Measurements from ENCODE around the gene RBM6.

DNA sequence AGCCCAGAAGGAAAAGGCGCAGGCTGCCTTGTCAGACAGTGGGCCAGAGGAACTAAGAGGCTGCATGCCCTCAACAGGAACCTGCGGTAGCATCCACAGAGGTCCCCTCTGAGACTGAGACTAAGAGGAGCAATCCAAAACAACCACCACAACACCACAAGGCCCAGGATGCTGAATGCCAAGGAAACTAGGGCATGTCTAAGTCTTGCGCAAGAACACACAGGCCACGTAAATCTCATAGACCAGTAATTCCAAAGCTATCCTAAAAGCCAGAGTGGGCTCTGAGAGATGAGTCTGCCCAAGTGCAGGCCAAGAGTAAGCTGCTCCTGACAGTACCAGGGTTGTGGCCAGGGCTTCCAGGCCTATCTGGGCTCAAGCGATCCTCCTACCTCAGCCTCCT is 23.3 kb upstream of the RBM6 start:
- no peak for TF ChIP-seq POLR2A (conservative IDR thresholded peaks at IDR 0.05)
- no peak for TF ChIP-seq TGIF2 (CRISPR knock-in tag; IDR thresholded peaks at IDR 0.05)
- TF ChIP-seq, protein P1, sequence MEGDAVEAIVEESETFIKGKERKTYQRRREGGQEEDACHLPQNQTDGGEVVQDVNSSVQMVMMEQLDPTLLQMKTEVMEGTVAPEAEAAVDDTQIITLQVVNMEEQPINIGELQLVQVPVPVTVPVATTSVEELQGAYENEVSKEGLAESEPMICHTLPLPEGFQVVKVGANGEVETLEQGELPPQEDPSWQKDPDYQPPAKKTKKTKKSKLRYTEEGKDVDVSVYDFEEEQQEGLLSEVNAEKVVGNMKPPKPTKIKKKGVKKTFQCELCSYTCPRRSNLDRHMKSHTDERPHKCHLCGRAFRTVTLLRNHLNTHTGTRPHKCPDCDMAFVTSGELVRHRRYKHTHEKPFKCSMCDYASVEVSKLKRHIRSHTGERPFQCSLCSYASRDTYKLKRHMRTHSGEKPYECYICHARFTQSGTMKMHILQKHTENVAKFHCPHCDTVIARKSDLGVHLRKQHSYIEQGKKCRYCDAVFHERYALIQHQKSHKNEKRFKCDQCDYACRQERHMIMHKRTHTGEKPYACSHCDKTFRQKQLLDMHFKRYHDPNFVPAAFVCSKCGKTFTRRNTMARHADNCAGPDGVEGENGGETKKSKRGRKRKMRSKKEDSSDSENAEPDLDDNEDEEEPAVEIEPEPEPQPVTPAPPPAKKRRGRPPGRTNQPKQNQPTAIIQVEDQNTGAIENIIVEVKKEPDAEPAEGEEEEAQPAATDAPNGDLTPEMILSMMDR (IDR thresholded peaks at IDR 0.05 in 2 of 3, conservative IDR thresholded peaks at IDR 0.05 in 1 of 3; ENCODE audit: insufficient read depth in 2 of 3, low read depth in 1 of 3, low read length in 3 of 3) = no peak
- TF ChIP-seq, protein P2, sequence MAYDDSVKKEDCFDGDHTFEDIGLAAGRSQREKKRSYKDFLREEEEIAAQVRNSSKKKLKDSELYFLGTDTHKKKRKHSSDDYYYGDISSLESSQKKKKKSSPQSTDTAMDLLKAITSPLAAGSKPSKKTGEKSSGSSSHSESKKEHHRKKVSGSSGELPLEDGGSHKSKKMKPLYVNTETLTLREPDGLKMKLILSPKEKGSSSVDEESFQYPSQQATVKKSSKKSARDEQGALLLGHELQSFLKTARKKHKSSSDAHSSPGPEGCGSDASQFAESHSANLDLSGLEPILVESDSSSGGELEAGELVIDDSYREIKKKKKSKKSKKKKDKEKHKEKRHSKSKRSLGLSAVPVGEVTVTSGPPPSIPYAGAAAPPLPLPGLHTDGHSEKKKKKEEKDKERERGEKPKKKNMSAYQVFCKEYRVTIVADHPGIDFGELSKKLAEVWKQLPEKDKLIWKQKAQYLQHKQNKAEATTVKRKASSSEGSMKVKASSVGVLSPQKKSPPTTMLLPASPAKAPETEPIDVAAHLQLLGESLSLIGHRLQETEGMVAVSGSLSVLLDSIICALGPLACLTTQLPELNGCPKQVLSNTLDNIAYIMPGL (CRISPR knock-in tag; IDR thresholded peaks at IDR 0.05) = no peak
- TF ChIP-seq RNF2 (IDR thresholded peaks at IDR 0.05) = no peak
- TF ChIP-seq, protein P3, sequence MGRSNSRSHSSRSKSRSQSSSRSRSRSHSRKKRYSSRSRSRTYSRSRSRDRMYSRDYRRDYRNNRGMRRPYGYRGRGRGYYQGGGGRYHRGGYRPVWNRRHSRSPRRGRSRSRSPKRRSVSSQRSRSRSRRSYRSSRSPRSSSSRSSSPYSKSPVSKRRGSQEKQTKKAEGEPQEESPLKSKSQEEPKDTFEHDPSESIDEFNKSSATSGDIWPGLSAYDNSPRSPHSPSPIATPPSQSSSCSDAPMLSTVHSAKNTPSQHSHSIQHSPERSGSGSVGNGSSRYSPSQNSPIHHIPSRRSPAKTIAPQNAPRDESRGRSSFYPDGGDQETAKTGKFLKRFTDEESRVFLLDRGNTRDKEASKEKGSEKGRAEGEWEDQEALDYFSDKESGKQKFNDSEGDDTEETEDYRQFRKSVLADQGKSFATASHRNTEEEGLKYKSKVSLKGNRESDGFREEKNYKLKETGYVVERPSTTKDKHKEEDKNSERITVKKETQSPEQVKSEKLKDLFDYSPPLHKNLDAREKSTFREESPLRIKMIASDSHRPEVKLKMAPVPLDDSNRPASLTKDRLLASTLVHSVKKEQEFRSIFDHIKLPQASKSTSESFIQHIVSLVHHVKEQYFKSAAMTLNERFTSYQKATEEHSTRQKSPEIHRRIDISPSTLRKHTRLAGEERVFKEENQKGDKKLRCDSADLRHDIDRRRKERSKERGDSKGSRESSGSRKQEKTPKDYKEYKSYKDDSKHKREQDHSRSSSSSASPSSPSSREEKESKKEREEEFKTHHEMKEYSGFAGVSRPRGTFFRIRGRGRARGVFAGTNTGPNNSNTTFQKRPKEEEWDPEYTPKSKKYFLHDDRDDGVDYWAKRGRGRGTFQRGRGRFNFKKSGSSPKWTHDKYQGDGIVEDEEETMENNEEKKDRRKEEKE (IDR thresholded peaks at IDR 0.05; ENCODE audit: borderline replicate concordance in 1 of 2, control insufficient read depth in 1 of 2, low read depth in 2 of 2, low read length in 1 of 2) = no peak
- no peak for TF ChIP-seq SAP30 (IDR thresholded peaks at IDR 0.05; ENCODE audit: borderline replicate concordance, insufficient read depth, low read depth, low read length, poor library complexity, severe bottlenecking)
